AG08395 (cell line): ENCODE data around the gene HELT.
"Not testable (repeated sequence)": the region's sequence is repeated elsewhere in the genome, so short reads cannot be mapped to it uniquely, and the experiment has no call there.

Source experiments
- DNase-seq: peaks from one replicate; pipeline ENCODE4 v3.0.0; 2012; ENCODE audit warnings: mixed read lengths, low spot score

HELT gene

GRCh38 chr4:185036019-185036418 lies 17.7 kb downstream of the HELT start:
- no peak for DNase-seq

DNA sequence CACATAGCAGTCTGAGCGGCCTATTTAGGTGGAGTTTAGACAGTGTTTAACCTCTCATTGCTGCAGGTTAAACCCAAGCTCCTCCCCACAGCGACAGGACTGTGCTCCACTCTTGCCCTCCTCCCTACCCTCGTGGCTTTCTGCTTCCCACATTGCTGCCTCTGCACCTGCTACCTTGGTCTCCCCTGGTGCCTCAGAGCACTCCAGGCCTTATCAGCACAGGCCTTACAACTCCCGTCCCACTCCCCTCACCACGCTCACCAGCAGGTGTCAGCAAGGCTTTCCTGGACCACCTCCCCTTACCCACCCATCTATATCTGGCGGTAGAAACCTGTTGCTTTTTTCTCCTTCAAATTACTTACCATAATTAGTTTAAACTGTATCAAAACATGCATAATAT lies 18.6 kb downstream of the HELT start:
- no peak for DNase-seq

GRCh38 chr4:185039508-185040273 lies 21.4 kb downstream of the HELT start:
- DNase-seq, result peak; percentile 82

GRCh38 chr4:185040523-185040922 lies 22.2 kb downstream of the HELT start:
- DNase-seq, result no peak

GRCh38 chr4:185050286-185050685 lies 32.0 kb downstream of the HELT start:
- DNase-seq, result not testable (repeated sequence)

GRCh38 chr4:185051283-185051682 lies 33.0 kb downstream of the HELT start:
- not testable (repeated sequence) for DNase-seq

DNA sequence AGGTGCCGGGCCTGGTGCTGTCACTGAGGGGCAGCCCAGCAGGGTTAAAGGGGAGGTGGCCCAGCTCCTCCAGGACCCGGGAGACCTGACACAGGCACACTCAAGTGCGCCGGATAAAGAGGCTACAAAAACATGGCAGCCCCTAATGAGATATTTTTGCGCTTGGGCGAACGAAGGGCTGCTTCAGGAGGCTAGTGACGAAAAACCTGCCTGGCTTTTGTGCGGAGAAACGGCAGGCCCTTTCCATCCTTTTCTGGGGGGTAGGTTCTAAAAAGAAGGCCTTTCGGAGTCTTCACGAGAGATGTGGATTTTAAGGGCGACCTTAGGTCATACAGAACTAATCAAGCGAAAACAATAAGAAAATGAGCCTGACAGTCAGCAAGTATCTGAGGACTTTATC lies 35.5 kb downstream of the HELT start:
- DNase-seq, result no peak

DNA sequence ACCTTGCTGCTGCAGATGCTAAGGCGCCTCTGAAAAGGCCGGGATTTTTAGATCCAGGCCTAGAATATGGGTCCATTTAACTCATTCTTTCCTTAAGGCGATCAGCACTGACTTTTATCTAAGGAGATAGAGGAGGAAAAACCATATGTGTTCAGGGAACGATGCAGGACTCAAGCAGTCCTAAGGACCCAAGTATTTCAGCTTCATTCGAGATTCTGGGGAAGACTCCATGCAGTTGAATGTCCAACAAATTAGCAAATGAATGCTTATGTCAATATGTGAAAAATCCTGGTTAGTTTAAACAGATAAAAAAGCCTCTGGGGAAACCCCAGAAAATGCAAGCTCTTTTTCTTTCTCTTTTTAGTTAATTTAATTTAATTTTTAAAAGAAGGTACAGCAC lies 36.0 kb downstream of the HELT start:
- no peak for DNase-seq

DNA sequence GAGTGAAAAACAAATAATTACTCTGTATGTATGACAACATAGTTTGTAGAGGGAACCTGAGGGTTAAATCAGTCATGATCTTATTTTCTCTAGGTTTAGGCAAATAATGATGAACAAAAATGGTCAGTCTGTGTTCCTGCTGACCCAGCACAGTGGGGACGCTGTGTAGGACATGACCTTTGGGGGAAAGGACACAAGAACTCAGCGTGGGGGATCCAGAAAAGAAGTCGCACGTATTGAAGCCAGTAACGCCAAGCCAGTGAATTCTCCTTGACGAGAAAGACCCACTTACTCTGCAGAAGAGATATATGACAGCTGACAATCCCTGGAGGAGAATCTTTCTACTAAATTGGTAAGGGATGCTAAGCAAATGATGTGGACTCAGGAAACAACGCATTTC lies 36.6 kb downstream of the HELT start:
- no peak for DNase-seq

- DNase-seq, result no peak
Measured at GRCh38 chr4:185061610-185062009, 43.3 kb downstream of the HELT start.

DNA sequence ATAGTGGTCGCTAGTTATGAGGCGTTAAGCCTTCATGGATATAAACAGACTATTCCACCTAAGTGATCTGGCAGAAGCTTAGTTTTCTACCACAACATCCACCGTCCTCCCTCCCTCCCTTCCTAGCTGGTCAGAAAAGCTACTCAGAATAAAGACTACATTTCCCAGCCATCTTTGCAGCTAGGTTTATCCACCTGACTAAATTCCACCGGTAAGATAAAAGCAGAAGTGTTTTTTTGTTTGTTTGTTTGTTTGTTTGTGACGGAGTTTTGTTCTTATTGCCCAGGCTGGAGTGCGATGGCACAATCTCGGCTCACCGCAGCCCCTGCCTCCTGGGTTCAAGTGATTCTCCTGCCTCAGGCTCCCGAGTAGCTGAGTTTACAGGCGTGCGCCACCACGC lies 44.3 kb downstream of the HELT start:
- no peak for DNase-seq

DNA sequence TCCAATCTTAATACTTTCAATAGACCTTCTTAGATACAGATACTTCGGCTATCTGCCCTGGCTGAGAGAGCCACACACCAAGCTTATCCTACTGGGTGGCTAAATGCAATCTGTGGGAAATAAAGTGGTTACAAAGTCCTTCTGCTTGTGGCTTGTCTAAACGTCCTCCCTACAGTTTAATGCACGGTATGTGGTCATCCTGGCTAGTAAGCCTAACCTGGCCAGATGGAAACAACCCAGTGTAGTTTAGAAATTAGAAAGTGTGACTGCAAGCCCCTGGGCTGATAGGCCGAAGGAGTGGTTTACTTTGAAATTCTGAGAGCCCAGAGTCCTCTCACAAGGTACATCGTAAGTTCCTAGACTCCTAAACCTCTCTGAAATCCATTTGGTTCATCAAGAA lies 47.9 kb downstream of the HELT start:
- DNase-seq, result no peak

GRCh38 chr4:185068837-185069236 lies 50.5 kb downstream of the HELT start:
- DNase-seq, result no peak
